ENCODE data around the gene PHF1.
"Not testable (repeated sequence)": the region's sequence is repeated elsewhere in the genome, so short reads cannot be mapped to it uniquely, and the experiment has no call there.

PHF1 gene

GRCh38 chr6:33391922-33392594, 18.8 kb upstream of the PHF1 start:
- DNase-seq, result no peak

- DNase-seq, result no peak
Measured at GRCh38 chr6:33392595-33392948, 18.2 kb upstream of the PHF1 start.

- DNase-seq, result no peak
Measured at GRCh38 chr6:33392979-33393378, 17.8 kb upstream of the PHF1 start.

- no peak for DNase-seq
Measured at GRCh38 chr6:33397541-33397940, 13.3 kb upstream of the PHF1 start.

DNA sequence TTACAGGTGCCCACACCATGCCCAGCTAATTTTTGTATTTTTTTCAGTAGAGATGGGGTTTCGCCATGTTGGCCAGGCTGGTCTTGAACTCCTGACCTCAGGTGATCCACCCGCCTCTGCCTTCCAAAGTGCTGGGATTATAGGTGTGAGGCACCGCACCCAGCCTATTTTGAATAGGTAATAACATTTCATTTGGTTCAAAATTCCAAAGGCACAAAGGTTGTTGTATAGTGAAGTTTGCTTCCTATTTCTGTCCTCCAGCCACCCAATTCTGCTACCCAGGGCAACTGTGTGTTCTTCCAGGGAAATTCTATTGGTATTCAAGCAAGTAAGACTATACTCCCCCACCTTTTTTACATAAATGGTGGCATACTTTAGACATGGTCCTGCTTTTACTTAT, 12.2 kb upstream of the PHF1 start:
- DNase-seq, result not testable (repeated sequence)

DNA sequence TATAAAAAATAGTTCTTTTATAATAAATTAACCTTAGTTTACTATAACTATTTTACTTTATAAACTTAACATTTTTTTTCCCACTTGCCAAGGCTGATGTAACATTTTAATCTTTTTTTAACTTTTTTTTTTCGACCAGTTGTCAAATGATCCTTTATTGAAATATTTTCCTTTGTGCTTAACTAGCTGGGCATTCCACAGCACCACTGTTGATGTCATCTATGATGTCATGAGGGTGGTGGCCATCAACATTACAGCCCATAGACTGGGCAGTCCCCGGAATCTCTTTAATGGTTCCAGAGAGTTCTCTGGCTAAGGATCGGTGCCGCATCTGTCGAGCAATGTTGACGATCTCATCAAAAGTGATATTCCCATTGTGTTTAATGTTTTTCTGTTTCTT, 10.9 kb upstream of the PHF1 start:
- not testable (repeated sequence) for DNase-seq

- DNase-seq, result no peak
Measured at GRCh38 chr6:33404884-33405283, 5.9 kb upstream of the PHF1 start.

GRCh38 chr6:33405386-33405940, 5.4 kb upstream of the PHF1 start:
- no peak for DNase-seq

GRCh38 chr6:33406126-33406525, 4.7 kb upstream of the PHF1 start:
- no peak for DNase-seq

- no peak for DNase-seq
Measured at GRCh38 chr6:33407132-33407718, 3.6 kb upstream of the PHF1 start.

- peak; percentile 43 for DNase-seq
Measured at GRCh38 chr6:33410050-33410710, 634 bp upstream of the PHF1 start.

DNA sequence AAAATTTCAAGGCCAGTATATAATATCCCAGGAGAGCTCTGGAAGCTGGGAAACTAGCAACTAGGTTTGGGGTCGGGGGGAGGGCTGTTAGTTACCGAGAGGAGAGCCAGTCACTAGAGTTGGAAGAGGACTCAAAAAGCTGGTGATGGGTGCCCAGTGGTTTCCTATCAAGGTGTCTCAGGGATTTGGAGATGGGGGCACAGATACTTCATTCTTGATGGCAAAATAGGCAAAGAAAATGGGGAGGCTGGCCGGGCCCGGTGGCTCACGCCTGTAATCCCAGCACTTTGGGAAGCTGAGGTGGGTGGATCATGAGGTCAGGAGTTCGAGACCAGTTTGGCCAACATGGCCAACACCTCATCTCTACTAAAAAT, 805 bp downstream of the PHF1 start:
- DNase-seq, result no peak

GRCh38 chr6:33412140-33413009, 1.6 kb downstream of the PHF1 start:
- DNase-seq, result no peak

GRCh38 chr6:33413241-33414120, 2.7 kb downstream of the PHF1 start:
- DNase-seq, result no peak

DNA sequence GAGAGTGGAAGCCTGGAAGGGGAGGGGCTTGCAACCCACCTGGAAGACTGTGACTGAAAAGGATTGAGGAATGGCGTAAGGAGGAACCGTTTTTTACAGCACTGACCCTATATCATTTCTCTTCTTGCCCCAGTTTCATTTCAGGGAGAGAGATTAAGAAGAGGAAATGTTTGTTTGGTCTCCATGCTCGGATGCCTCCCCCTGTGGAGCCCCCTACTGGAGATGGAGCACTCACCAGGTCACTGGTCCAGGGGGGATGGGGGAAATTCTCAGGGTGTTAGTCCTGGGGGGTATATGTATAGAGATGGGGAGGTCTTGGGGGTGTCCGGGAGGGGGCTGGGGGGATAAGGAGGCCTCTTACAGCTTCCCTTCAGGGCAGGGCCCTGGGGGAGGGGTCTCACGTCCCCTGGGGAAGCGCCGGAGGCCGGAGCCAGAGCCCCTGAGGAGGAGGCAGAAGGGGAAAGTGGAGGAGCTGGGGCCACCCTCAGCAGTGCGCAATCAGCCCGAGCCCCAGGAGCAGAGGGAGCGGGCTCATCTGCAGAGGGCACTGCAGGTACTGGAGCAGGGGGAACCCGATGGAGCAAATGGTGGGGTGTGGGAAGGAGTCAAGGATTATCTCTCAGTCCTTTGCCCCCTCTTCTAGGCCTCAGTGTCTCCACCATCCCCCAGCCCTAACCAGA, 3.9 kb downstream of the PHF1 start:
- no peak for DNase-seq

GRCh38 chr6:33415831-33416230, 5.0 kb downstream of the PHF1 start:
- DNase-seq, result no peak

DNA sequence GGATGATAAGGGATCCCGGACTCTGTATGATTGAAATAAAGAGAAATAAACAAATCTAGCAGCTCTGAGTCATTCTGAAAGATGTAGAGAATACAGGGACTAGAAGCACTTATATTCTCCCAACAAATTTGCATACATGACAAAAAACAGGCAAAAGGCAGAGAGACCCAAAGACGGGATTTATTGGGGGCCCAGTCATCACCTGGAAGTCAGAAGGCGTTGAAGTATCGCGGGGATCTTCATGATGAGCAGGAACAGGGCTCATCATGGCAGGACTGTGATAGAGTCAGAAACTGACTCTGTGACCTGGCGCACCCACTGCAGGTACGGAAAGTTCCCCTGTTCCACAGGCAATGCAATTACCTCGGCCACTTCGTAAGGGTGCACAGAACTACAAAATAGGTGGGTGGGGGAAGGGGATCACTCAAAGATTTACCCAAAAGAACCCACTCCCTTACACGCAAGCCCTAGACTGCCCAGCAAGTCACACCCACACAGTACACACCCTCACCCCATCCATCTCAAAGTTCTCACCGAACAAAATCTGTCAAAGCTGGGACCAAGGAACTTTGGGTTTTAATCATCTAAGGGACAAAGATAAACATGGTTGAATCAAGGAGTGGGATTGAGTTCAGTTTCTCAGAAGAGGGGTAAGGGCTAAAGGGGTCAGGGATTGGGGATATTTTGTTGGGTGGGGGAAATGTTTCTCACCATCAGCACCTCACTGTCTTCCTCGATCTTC, 5.7 kb downstream of the PHF1 start:
- no peak for DNase-seq

GRCh38 chr6:33417128-33417902, 6.5 kb downstream of the PHF1 start:
- DNase-seq, result no peak

DNA sequence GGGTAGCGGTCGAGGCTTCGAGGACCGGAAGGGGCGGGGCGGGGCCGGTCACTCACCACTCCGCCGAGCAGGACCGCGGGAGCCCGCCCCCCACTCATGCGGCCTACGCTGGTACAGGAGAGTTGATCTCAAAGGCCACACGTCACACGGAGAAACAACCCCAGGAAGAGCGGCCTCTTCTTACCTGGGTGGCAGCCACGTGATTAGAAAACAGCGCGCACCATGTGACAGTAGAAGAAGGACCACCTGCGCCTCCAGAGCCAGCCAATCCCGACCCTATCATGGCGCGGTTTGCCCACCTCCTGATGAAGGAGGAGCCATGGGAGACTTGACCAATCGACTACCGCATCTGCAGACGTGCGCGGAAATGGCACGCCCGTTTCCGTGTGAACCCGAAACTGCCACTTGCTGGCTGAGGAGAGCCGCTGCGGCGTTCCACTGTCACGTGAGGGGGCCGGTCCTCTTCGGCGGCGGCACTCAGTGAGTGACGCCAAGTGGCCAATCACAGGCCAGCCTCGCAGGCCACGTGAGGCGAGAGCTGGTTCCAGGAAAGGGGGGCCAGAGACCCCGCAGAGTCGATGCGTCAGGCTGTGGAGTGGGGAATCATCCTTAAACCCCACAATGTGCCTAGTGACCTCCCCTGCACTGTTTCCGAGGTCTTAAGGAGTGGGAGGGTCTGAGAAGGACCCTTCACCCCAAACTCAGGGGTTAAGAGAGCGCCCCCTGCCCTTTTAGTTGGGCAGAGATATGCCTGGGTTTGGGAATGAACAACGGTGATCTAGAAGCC, 7.3 kb downstream of the PHF1 start, which contains the start of gene CUTA:
TSS of gene CUTA (minus strand) at position 205 of the 787 bp plus-strand sequence. CDS start at position 98, 107 bp downstream.
- peak; percentile 96 for DNase-seq
